ENCODE results near the gene PDCD1LG2.
"Not testable (repeated sequence)": the region's sequence is repeated elsewhere in the genome, so short reads cannot be mapped to it uniquely, and the experiment has no call there.

GRCh38 chr9:5494765-5495164 is 15.6 kb upstream of the PDCD1LG2 start:
- not testable (repeated sequence) for TF ChIP-seq POLR2AphosphoS5, CTCF (IDR thresholded peaks at IDR 0.05)
